SK-N-SH (cell line): ENCODE measurements around the gene ABHD17C. TPM values are rescaled to one million over a fixed set of nuclear protein-coding genes. Genes with fewer than 3 reads are reported as not detected.

Experiments used
- CTCF ChIA-PET: fragments of 300-600, 350-600 bp; formaldehyde crosslinking; extraction: SDS; loops from one replicate; lab custom pipeline; 2021; lab: Yijun Ruan, JAX
- POLR2A ChIA-PET: fragments of 350-600 bp; sonication (Branson Sonifier 250); formaldehyde crosslinking; extraction: SDS; loops from one replicate; lab custom pipeline; 2020; ENCODE audit warnings: antibody characterized with exemption, inconsistent platforms; lab: Yijun Ruan, JAX
- DNase-seq: peaks from one replicate; pipeline ENCODE4 v3.0.0; 2012
- H2AFZ ChIP-seq: fragments of 200-600 bp; sonication (generic); 2 replicates; pipeline ENCODE4 v1.8.1; 2016; ENCODE audit warnings: antibody characterized with exemption, mild to moderate bottlenecking, low read depth
- H3F3A ChIP-seq: fragments of 200-600 bp; sonication (generic); replicated peaks from 2 replicates; pipeline ENCODE3; 2016; ENCODE audit warnings: antibody characterized with exemption, mild to moderate bottlenecking; ENCODE audit not compliant: insufficient read depth
- H3K27ac ChIP-seq, 2 experiments: fragments of 200-500 bp in 1 of 2; fragments of 200-600 bp in 1 of 2; sonication (Bioruptor generic) in 1 of 2; sonication (generic), shearing (Covaris generic) in 1 of 2; 2 replicates each; pipeline versions ENCODE4 v1.5.1 to v1.6.1; 2014 to 2016; ENCODE audit warnings: low read depth in 2 of 2, inconsistent platforms in 1 of 2, low read length in 1 of 2, mild to moderate bottlenecking in 1 of 2, mixed read lengths in 1 of 2
- H3K27me3 ChIP-seq: fragments of 200-600 bp; sonication (generic), shearing (Covaris generic); 2 replicates; pipeline ENCODE4 v1.6.1; 2016; ENCODE audit warnings: mixed run types; ENCODE audit not compliant: insufficient read depth
- H3K36me3 ChIP-seq, 2 experiments: fragments of 200-500 bp in 1 of 2; fragments of 200-600 bp in 1 of 2; sonication (Bioruptor generic) in 1 of 2; sonication (generic) in 1 of 2; replicated peaks in 1 of 2; 2 replicates each; pipeline versions ENCODE3 to v1.5.1; 2014 to 2016; ENCODE audit warnings: low read length in 1 of 2, mild to moderate bottlenecking in 1 of 2; ENCODE audit not compliant: insufficient read depth in 2 of 2, control insufficient read depth in 1 of 2
- H3K4me1 ChIP-seq, 2 experiments: fragments of 200-500 bp in 1 of 2; fragments of 200-600 bp in 1 of 2; sonication (Bioruptor generic) in 1 of 2; sonication (generic), shearing (Covaris generic) in 1 of 2; 2 replicates each; pipeline versions ENCODE4 v1.5.1 to v1.6.1; 2014 to 2016; ENCODE audit warnings: low read depth in 1 of 2, low read length in 1 of 2, mixed run types in 1 of 2; ENCODE audit not compliant: insufficient read depth in 2 of 2, control insufficient read depth in 1 of 2
- H3K4me2 ChIP-seq: fragments of 200-600 bp; sonication (generic), shearing (Covaris generic); 2 replicates; pipeline ENCODE4 v1.6.1; 2017; ENCODE audit warnings: mixed run types
- H3K4me3 ChIP-seq, 2 experiments: fragments of 200-500 bp in 1 of 2; fragments of 200-600 bp in 1 of 2; sonication (Bioruptor generic) in 1 of 2; sonication (generic), shearing (Covaris generic) in 1 of 2; 2 replicates each; pipeline versions ENCODE4 v1.5.1 to v1.8.1; 2014 to 2016; ENCODE audit warnings: low read depth in 2 of 2, inconsistent platforms in 1 of 2, low read length in 1 of 2, mild to moderate bottlenecking in 1 of 2, mixed read lengths in 1 of 2, moderate library complexity in 1 of 2
- H3K79me2 ChIP-seq: fragments of 200-600 bp; sonication (generic); 2 replicates; pipeline ENCODE4 v1.8.1; 2017; ENCODE audit warnings: mild to moderate bottlenecking; ENCODE audit not compliant: insufficient read depth
- H3K9ac ChIP-seq: fragments of 200-600 bp; sonication (generic); 2 replicates; pipeline ENCODE4 v1.6.1; 2017; ENCODE audit warnings: mixed run types
- H3K9me2 ChIP-seq: fragments of 200-600 bp; sonication (generic); 2 replicates; pipeline ENCODE4 v1.6.1; 2017; ENCODE audit warnings: mixed run types
- H3K9me3 ChIP-seq: fragments of 200-600 bp; sonication (generic); 2 replicates; pipeline ENCODE4 v1.6.1; 2017; ENCODE audit warnings: mixed run types, mild to moderate bottlenecking, moderate library complexity
- H4K20me1 ChIP-seq: fragments of 200-600 bp; sonication (generic); 2 replicates; pipeline ENCODE4 v1.6.1; 2017; ENCODE audit warnings: mild to moderate bottlenecking, mixed run types; ENCODE audit not compliant: insufficient read depth
- EP300 ChIP-seq, 2 experiments: IDR thresholded peaks; 2 replicates each; pipeline versions ENCODE4 v1.4.0 to v1.6.1; 2012; ENCODE audit warnings: borderline replicate concordance in 1 of 2, low read depth in 1 of 2, low read length in 1 of 2
- FOSL2 ChIP-seq: IDR thresholded peaks from 2 replicates; pipeline ENCODE4 v1.4.0; 2012; ENCODE audit warnings: low read depth, mild to moderate bottlenecking, moderate library complexity, borderline replicate concordance
- FOXJ3 ChIP-seq: sonication (generic); formaldehyde crosslinking; IDR thresholded peaks from 2 replicates; pipeline ENCODE4 v1.5.1; 2020; ENCODE audit warnings: mild to moderate bottlenecking, missing genetic modification reagents
- GATA2 ChIP-seq: sonication (generic); formaldehyde crosslinking; IDR thresholded peaks from 2 replicates; pipeline ENCODE4 v1.5.0; 2020; ENCODE audit warnings: mild to moderate bottlenecking, missing genetic modification reagents
- JUND ChIP-seq: IDR thresholded peaks from 2 replicates; pipeline ENCODE4 v1.4.0; 2012
- MAX ChIP-seq: IDR thresholded peaks from 2 replicates; pipeline ENCODE4 v1.4.0; 2012; ENCODE audit warnings: low read depth
- NRF1 ChIP-seq: IDR thresholded peaks from 2 replicates; pipeline ENCODE4 v1.6.1; 2012; ENCODE audit warnings: low read depth, mild to moderate bottlenecking, low read length
- RAD21 ChIP-seq: IDR thresholded peaks from 2 replicates; pipeline ENCODE4 v1.6.1; 2012; ENCODE audit warnings: mild to moderate bottlenecking, low read length
- RFX5 ChIP-seq: IDR thresholded peaks from 2 replicates; pipeline ENCODE4 v1.6.1; 2012; ENCODE audit warnings: mild to moderate bottlenecking, improper control_type of control experiment, low read length
- RXRA ChIP-seq: IDR thresholded peaks from 2 replicates; pipeline ENCODE4 v1.4.0; 2012; ENCODE audit warnings: low read depth, mild to moderate bottlenecking, borderline replicate concordance
- SIN3A ChIP-seq: IDR thresholded peaks from 2 replicates; pipeline ENCODE4 v1.6.1; 2012; ENCODE audit warnings: low read depth, mild to moderate bottlenecking, low read length, moderate library complexity, borderline replicate concordance
- TEAD4 ChIP-seq: IDR thresholded peaks from 2 replicates; pipeline ENCODE4 v1.4.0; 2012; ENCODE audit warnings: mild to moderate bottlenecking, borderline replicate concordance; ENCODE audit not compliant: insufficient read depth
- USF1 ChIP-seq: IDR thresholded peaks from 2 replicates; pipeline ENCODE4 v1.4.0; 2012; ENCODE audit warnings: low read depth, borderline replicate concordance
- USF2 ChIP-seq: fragments of 150-350 bp; IDR thresholded peaks from 2 replicates; pipeline ENCODE4 v1.6.1; 2017; ENCODE audit warnings: antibody characterized with exemption, low read length, low read depth, borderline replicate concordance
- ZBTB33 ChIP-seq: IDR thresholded peaks from 2 replicates; pipeline ENCODE4 v1.4.0; 2012; ENCODE audit warnings: low read depth, borderline replicate concordance
- WGBS: methylation state at CpG from one replicate; pipeline ENCODE4 v1.1.6; 2017; ENCODE audit warnings: low lambda C conversion rate; 5-methylcytosine and 5-hydroxymethylcytosine counted together
- polyA plus RNA-seq, 3 experiments: library from polyadenylated mRNA; depleted of rRNA; stranded (reverse); fragments of >200 nt; gene quantifications; 2 replicates each; pipeline ENCODE4 v1.2.3, GENCODE V29; 2012

Gene ABHD17C
- polyA plus RNA-seq, 1 of the 3 experiments (the other 2 are of a cell fraction) = 11.7 TPM

- POLR2A ChIA-PET = no interaction called here
- WGBS = 88% methylated on average over 2 of the region's 2 CpGs
- CTCF ChIA-PET = no interaction called here
Observed at GRCh38 chr15:80677041-80677440, 18.1 kb upstream of the ABHD17C start.

More at GRCh38 chr15:80677041-80677440, 18.1 kb upstream of the ABHD17C start:
- Histone ChIP-seq H3K27ac (no peak overlapping the region), H3K4me3 (no peak overlapping the region), H3K4me2 (no peak overlapping the region), H3K9me2 (no peaks in the 10 kb centered on the region), H2AFZ (no peak overlapping the region), H4K20me1 (no peaks in the 10 kb centered on the region), H3F3A (no peaks in the 10 kb centered on the region), H3K9ac (no peak overlapping the region), H3K4me1 (no peaks in the 10 kb centered on the region; a peak in 1 of 4 replicates), H3K36me3 (no peaks in the 10 kb centered on the region), H3K79me2 (no peaks in the 10 kb centered on the region), H3K27me3 (no peaks in the 10 kb centered on the region), H3K9me3 (no peaks in the 10 kb centered on the region)
- DNase-seq = no peak
- no peak for TF ChIP-seq SIN3A
- TF ChIP-seq RXRA = no peak
- no peak for TF ChIP-seq TEAD4
- no peak for TF ChIP-seq RFX5
- no peak for TF ChIP-seq FOXJ3 (CRISPR knock-in tag)
- TF ChIP-seq NRF1 = no peak
- no peak for TF ChIP-seq USF1
- TF ChIP-seq FOSL2 = no peak
- TF ChIP-seq EP300 (IDR thresholded peaks at IDR 0.05; ENCODE audit: borderline replicate concordance in 1 of 2, low read depth in 1 of 2, low read length in 1 of 2) = no peak
- no peak for TF ChIP-seq JUND
- TF ChIP-seq RAD21 = no peak
- TF ChIP-seq ZBTB33 = no peak
- TF ChIP-seq MAX = no peak
- no peak for TF ChIP-seq GATA2 (CRISPR knock-in tag)
- no peak for TF ChIP-seq USF2
